NCI-H460 (cell line): ENCODE results near the gene ANKMY2. TPM values are rescaled to one million over a fixed set of nuclear protein-coding genes. Genes with fewer than 3 reads are reported as not detected.
"Not testable (repeated sequence)": the region's sequence is repeated elsewhere in the genome, so short reads cannot be mapped to it uniquely, and the experiment has no call there.

Experiments
- DNase-seq: peaks from one replicate; pipeline ENCODE4 v3.0.0-alpha.2; 2016; ENCODE audit warnings: low read depth; ENCODE audit errors: extremely low read depth
- total RNA-seq: library from RNA; depleted of rRNA; stranded (reverse); fragments of >200 nt; shearing (Covaris generic); gene quantifications from 2 replicates; pipeline ENCODE4 v1.2.3, GENCODE V29; 2014

Gene ANKMY2
- total RNA-seq, 1 experiment from 2014 or later: 13.7 TPM

GRCh38 chr7:16660702-16661464 lies 15.3 kb upstream of the ANKMY2 start:
- DNase-seq: no peak

GRCh38 chr7:16659854-16660497 lies 14.4 kb upstream of the ANKMY2 start:
- DNase-seq: not testable (repeated sequence)

- no peak for DNase-seq
Measured at GRCh38 chr7:16657656-16658279, 12.2 kb upstream of the ANKMY2 start.

GRCh38 chr7:16656141-16656540 lies 10.6 kb upstream of the ANKMY2 start:
- no peak for DNase-seq

- no peak for DNase-seq
Measured at GRCh38 chr7:16655394-16655793, 9.8 kb upstream of the ANKMY2 start.

- no peak for DNase-seq
Measured at GRCh38 chr7:16652888-16653287, 7.3 kb upstream of the ANKMY2 start.

GRCh38 chr7:16652240-16652583 lies 6.7 kb upstream of the ANKMY2 start:
- no peak for DNase-seq

GRCh38 chr7:16651396-16652239 lies 6.1 kb upstream of the ANKMY2 start:
- no peak for DNase-seq

GRCh38 chr7:16650266-16650665 lies 4.7 kb upstream of the ANKMY2 start:
- no peak for DNase-seq

- DNase-seq: no peak
Measured at GRCh38 chr7:16649196-16649595, 3.6 kb upstream of the ANKMY2 start.

GRCh38 chr7:16648551-16648950 lies 3.0 kb upstream of the ANKMY2 start:
- DNase-seq: no peak

GRCh38 chr7:16647435-16647960 lies 1.9 kb upstream of the ANKMY2 start:
- no peak for DNase-seq

GRCh38 chr7:16646472-16647072 lies 1.0 kb upstream of the ANKMY2 start:
- DNase-seq: no peak

GRCh38 chr7:16644636-16645592 lies 640 bp downstream of the ANKMY2 start:
- peak; percentile 50 for DNase-seq

- DNase-seq: no peak
Measured at GRCh38 chr7:16644157-16644556, 1.4 kb downstream of the ANKMY2 start.

- DNase-seq: no peak
Measured at GRCh38 chr7:16638282-16639280, 7.0 kb downstream of the ANKMY2 start.

- no peak for DNase-seq
Measured at GRCh38 chr7:16637379-16637778, 8.2 kb downstream of the ANKMY2 start.

- DNase-seq: no peak
Measured at GRCh38 chr7:16636555-16637101, 8.9 kb downstream of the ANKMY2 start.
